GM12878 (cell line): Measurements from ENCODE around the gene MAGEA9. TPM values are rescaled to one million over a fixed set of nuclear protein-coding genes. Genes with fewer than 3 reads are reported as not detected.
"Not testable (repeated sequence)": the region's sequence is repeated elsewhere in the genome, so short reads cannot be mapped to it uniquely, and the experiment has no call there.

Experiments used
- ATAC-seq: fragments of 200-7000 bp; cut with Tn5 transposase; 3 replicates; pipeline ENCODE4 v1.9.1; 2020; ENCODE audit warnings: mild to moderate bottlenecking, moderate library complexity
- BruUV-seq: library from RNA; stranded (reverse); fragments of 400-500 nt; replicated peaks from 2 replicates; lab custom pipeline; 2021; lab: Mats Ljungman, UMichigan
- CTCF ChIA-PET: fragments of 300-600 bp; sonication (Branson Sonifier 250); formaldehyde crosslinking; extraction: SDS; loops from one replicate; lab custom pipeline; 2021; ENCODE audit warnings: inconsistent platforms; lab: Yijun Ruan, JAX
- POLR2A ChIA-PET: fragments of 350-600 bp; formaldehyde crosslinking; extraction: SDS; loops from one replicate; lab custom pipeline; 2021; ENCODE audit warnings: inconsistent platforms; lab: Charles Lee
- RAD21 ChIA-PET: fragments of 300-600 bp; sonication (Branson Sonifier 250); formaldehyde crosslinking; loops from one replicate; lab custom pipeline; 2023; ENCODE audit warnings: antibody characterized with exemption; ENCODE audit not compliant: unreplicated experiment; lab: Charles Lee
- SMC1A ChIA-PET: fragments of 300-600 bp; sonication (Branson Sonifier 250); formaldehyde crosslinking; loops from one replicate; lab custom pipeline; 2023; ENCODE audit not compliant: unreplicated experiment, uncharacterized antibody; lab: Charles Lee
- DNase-seq: peaks from one replicate; pipeline ENCODE4 v3.0.0-alpha.2; 2011; ENCODE audit warnings: low read depth, low spot score
- FAIRE-seq: peaks from 3 replicates; lab custom pipeline; 2011; peaks lifted over from hg19 to GRCh38; lab: Jason Lieb, UNC
- H2AFZ ChIP-seq: 2 replicates; pipeline ENCODE4 v1.6.0; 2011; ENCODE audit warnings: low read depth, low read length, control low read depth; ENCODE audit not compliant: control insufficient read depth
- H3K27ac ChIP-seq: 2 replicates; pipeline ENCODE4 v1.5.1; 2011; ENCODE audit warnings: control low read depth; ENCODE audit not compliant: control insufficient read depth, insufficient read depth
- H3K27me3 ChIP-seq, 2 experiments: replicated peaks in 1 of 2; 2 replicates each; pipeline versions ENCODE4 v1.6.0 to v1.6.1; 2011; ENCODE audit warnings: low read length in 1 of 2; ENCODE audit not compliant: control insufficient read depth in 2 of 2, insufficient read depth in 2 of 2
- H3K36me3 ChIP-seq, 2 experiments: 2 replicates each; pipeline ENCODE4 v1.5.1; 2011; ENCODE audit warnings: low read length in 1 of 2; ENCODE audit not compliant: control insufficient read depth in 2 of 2, insufficient read depth in 2 of 2
- H3K4me1 ChIP-seq: 2 replicates; pipeline ENCODE4 v1.6.1; 2011; ENCODE audit warnings: mild to moderate bottlenecking, low read length, moderate library complexity, mixed read lengths; ENCODE audit not compliant: control insufficient read depth, insufficient read depth
- H3K4me2 ChIP-seq: 2 replicates; pipeline ENCODE4 v1.6.0; 2011; ENCODE audit warnings: control low read depth; ENCODE audit not compliant: control insufficient read depth, insufficient read depth
- H3K4me3 ChIP-seq: fragments of 200-600 bp; sonication (generic); 2 replicates; pipeline ENCODE4 v1.5.1; 2016
- H3K79me2 ChIP-seq: 2 replicates; pipeline ENCODE4 v1.6.0; 2011; ENCODE audit warnings: low read length; ENCODE audit not compliant: control insufficient read depth, insufficient read depth
- H3K9ac ChIP-seq: 2 replicates; pipeline ENCODE4 v1.8.0; 2011; ENCODE audit warnings: low read length, control low read depth, mixed read lengths; ENCODE audit not compliant: control insufficient read depth, insufficient read depth
- H3K9me3 ChIP-seq: replicated peaks from 3 replicates; pipeline ENCODE4 v1.5.1; 2011; ENCODE audit warnings: mild to moderate bottlenecking, low read length; ENCODE audit not compliant: control insufficient read depth, insufficient read depth
- H4K20me1 ChIP-seq: 2 replicates; pipeline ENCODE4 v1.6.0; 2011; ENCODE audit not compliant: control insufficient read depth, insufficient read depth
- PAX5 ChIP-seq: IDR thresholded peaks from 2 replicates; pipeline ENCODE4 v1.6.1; 2011; ENCODE audit warnings: low read depth, low read length, borderline replicate concordance
- SPI1 ChIP-seq: IDR thresholded peaks from 2 replicates; pipeline ENCODE4 v1.6.1; 2011; ENCODE audit warnings: low read depth, mild to moderate bottlenecking, low read length, moderate library complexity, borderline replicate concordance; ENCODE audit not compliant: insufficient read depth
- WGBS: methylation state at CpG from one replicate; pipeline ENCODE4 v1.1.6; 2016; ENCODE audit warnings: low lambda C conversion rate; ENCODE audit not compliant: insufficient replicate concordance, insufficient coverage; ENCODE audit errors: missing lambda C conversion rate; 5-methylcytosine and 5-hydroxymethylcytosine counted together
- in situ Hi-C: fragments of 300-500 bp; cut with MboI; formaldehyde crosslinking; loops from 9 replicates; pipeline ENCODE4 v1.14.3; 2018; ENCODE audit warnings: mixed read lengths
- intact Hi-C: fragments of 100-400 bp; cut with micrococcal nuclease; formaldehyde crosslinking; loops from one replicate; pipeline ENCODE4 v1.14.2; 2022; ENCODE audit not compliant: unreplicated experiment
- polyA plus RNA-seq, 11 experiments: library from polyadenylated mRNA; depleted of rRNA in 4 of 11; unstranded in 6 of 11; stranded (reverse) in 5 of 11; fragments of >200 nt; fragmentation: Nextera tagmentation in 4 of 11; fragmentation: Illumina TruSeq in 1 of 11; extraction: Ambion mirVana in 4 of 11; extraction: Trizol in 1 of 11; gene quantifications; 1 replicate in 1 of 11; 2 replicates in 10 of 11; pipeline versions ENCODE4 v1.2.1 to v1.2.3, GENCODE V29; 2011 to 2016; ENCODE audit warnings: inconsistent platforms in 2 of 11, missing spikeins in 2 of 11, low read depth in 1 of 11
- total RNA-seq, 4 experiments: library from RNA; depleted of rRNA in 3 of 4; stranded (reverse); fragments of >200 nt in 3 of 4; fragmentation: Illumina TruSeq in 1 of 4; extraction: Trizol in 1 of 4; gene quantifications; 2 replicates each; pipeline versions ENCODE4 v1.2.1 to v1.2.3, GENCODE V29; 2013 to 2021

The MAGEA9 gene
- total and polyA plus RNA-seq, 10 of the 15 experiments (the other 5 are each of a cell fraction or from before 2014, with no cell fraction given) = not detected

DNA sequence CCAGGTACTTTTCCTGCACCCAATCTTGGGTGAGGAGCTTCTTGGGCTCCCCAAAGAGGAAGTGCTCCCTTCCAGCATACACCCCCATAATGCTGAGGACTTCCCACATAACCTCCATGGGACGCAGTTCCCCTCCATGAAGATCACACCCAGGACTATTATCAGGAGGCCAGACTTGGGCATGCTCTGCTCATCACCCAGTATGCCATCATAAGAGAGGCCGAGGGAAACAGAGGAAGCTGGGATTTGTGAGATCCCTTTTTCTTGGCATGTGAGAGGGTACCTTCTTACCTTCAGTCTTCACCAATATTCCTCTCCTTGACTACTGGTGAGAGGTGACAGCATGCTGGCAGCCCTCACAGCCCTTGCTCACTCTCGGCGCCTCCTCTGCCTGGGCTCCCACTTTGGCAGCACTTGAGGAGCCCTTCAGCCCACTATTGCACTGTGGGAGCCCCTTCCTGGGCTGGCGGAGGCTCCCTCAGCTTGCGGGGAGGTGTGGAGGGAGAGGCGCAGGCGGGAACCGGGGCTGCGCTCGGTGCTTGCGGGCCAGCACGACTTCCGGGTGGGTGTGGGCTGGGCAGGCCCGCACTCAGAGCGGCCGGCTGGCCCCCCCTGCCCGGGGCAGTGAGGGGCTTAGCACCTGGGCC, 23.5 kb upstream of the MAGEA9 start:
- Histone ChIP-seq H3K27me3 (no peaks in the 10 kb centered on the region), H3K9ac (no peak overlapping the region), H2AFZ (no peak overlapping the region), H4K20me1 (no peaks in the 10 kb centered on the region), H3K4me2 (no peak overlapping the region), H3K36me3 (no peaks in the 10 kb centered on the region), H3K4me3 (no peak overlapping the region), H3K9me3 (no peaks in the 10 kb centered on the region; the same call in 2 of the 3 replicates), H3K4me1 (no peaks in the 10 kb centered on the region), H3K79me2 (no peaks in the 10 kb centered on the region), H3K27ac (no peak overlapping the region)
- DNase-seq (no peak), ATAC-seq (no peak), FAIRE-seq (no peak)
- 68% methylated on average over 16 of the region's 18 CpGs for WGBS
- SMC1A ChIA-PET = no interaction called here
- intact Hi-C loops (loop anchor here (10.0 kb wide), 2 partner anchors 57 to 63 kb away; no protein-coding TSS in a partner anchor), in situ Hi-C loops (no loop called here)
- RAD21 ChIA-PET = no interaction called here
- TF ChIP-seq PAX5 = no peak
- TF ChIP-seq SPI1 = 0 out of 2 replicates have a peak, but pooled peaks have one; percentile 2
- POLR2A ChIA-PET = no interaction called here
- BruUV-seq = no TSS peak
- CTCF ChIA-PET = no interaction called here

GRCh38 chrX:149758715-149759078, 23.0 kb upstream of the MAGEA9 start:
- intact Hi-C loops = loop anchor here (10.0 kb wide), 2 partner anchors 56 to 64 kb away; no protein-coding TSS in a partner anchor
- POLR2A ChIA-PET, H3K27me3 ChIP-seq, H2AFZ ChIP-seq, SMC1A ChIA-PET, H3K4me3 ChIP-seq, H3K36me3 ChIP-seq, H3K9me3 ChIP-seq, H3K27ac ChIP-seq, H3K4me2 ChIP-seq, CTCF ChIA-PET, RAD21 ChIA-PET, ATAC-seq, H3K79me2 ChIP-seq, in situ Hi-C loops, H3K4me1 ChIP-seq, H4K20me1 ChIP-seq, DNase-seq, FAIRE-seq, H3K9ac ChIP-seq, BruUV-seq: not testable (repeated sequence)
- WGBS = 74% methylated on average over 16 of the region's 17 CpGs
